ENCODE measurements around the gene PLEKHA5.

- TF ChIP-seq POLR2A (IDR thresholded peaks at IDR 0.05) (no peak), CTCF (IDR thresholded peaks at IDR 0.05) (no peak)
Measured at GRCh38 chr12:19085090-19085489, 44.4 kb upstream of the PLEKHA5 start.

All from Peyer's patch (tissue), 4 donors.